Activated CD4-positive, alpha-beta T cell treated with anti-CD3 and anti-CD28 coated beads for 36 hours (primary cell): ENCODE results near the gene NCAM2. TPM values are rescaled to one million over a fixed set of nuclear protein-coding genes. Genes with fewer than 3 reads are reported as not detected.
A peak's percentile ranks its signal among the peaks of the same experiment; 100 is the strongest.

ENCODE experiments used
- ATAC-seq: fragments of 200-7000 bp; cut with Tn5 transposase; one replicate; pipeline ENCODE4 v1.10.0; 2021; ENCODE audit warnings: mild to moderate bottlenecking, moderate library complexity
- CTCF ChIA-PET: fragments of 350-600 bp; sonication (Branson Sonifier 250); formaldehyde crosslinking; loops from one replicate; lab custom pipeline; 2021; ENCODE audit warnings: antibody characterized with exemption; lab: Charles Lee
- POLR2A ChIA-PET: fragments of 350-600 bp; sonication (Branson Sonifier 250); formaldehyde crosslinking; loops from one replicate; lab custom pipeline; 2021; ENCODE audit warnings: antibody characterized with exemption, inconsistent platforms; lab: Charles Lee
- DNase-seq: peaks from one replicate; pipeline ENCODE4 v3.0.0-alpha.2; 2020
- H3K27ac Mint-ChIP-seq: one replicate; pipeline ENCODE4 v1.8.0; 2021; ENCODE audit warnings: mixed read lengths
- H3K27me3 Mint-ChIP-seq: one replicate; pipeline ENCODE4 v1.8.0; 2021; ENCODE audit warnings: mixed read lengths
- H3K36me3 Mint-ChIP-seq: one replicate; pipeline ENCODE4 v1.8.0; 2021; ENCODE audit warnings: low read depth, mixed read lengths
- H3K4me1 Mint-ChIP-seq: one replicate; pipeline ENCODE4 v1.8.0; 2021; ENCODE audit warnings: mixed read lengths
- H3K4me3 Mint-ChIP-seq: one replicate; pipeline ENCODE4 v1.8.0; 2021; ENCODE audit warnings: mild to moderate bottlenecking, moderate library complexity, mixed read lengths
- H3K9me3 Mint-ChIP-seq: one replicate; pipeline ENCODE4 v1.8.0; 2021; ENCODE audit warnings: low read depth, mixed read lengths
- intact Hi-C, 2 experiments: fragments of 100-400 bp; cut with DNase I in 1 of 2; cut with micrococcal nuclease in 1 of 2; formaldehyde crosslinking; loops; one replicate each; pipeline versions ENCODE4 v1.14.2 to v1.15.1; 2022 to 2024; cut with DNase I, micrococcal nuclease
- total RNA-seq, 2 experiments: library from RNA; stranded (reverse); gene quantifications; one replicate each; pipeline ENCODE4 v1.2.3, GENCODE V29; 2021

Gene NCAM2
- total RNA-seq, 2 experiments from 2014 or later = not detected

- CTCF ChIA-PET = interaction anchor here (0.9 to 2.3 kb wide), 3 partner anchors 15 to 922 kb away, joined by 3 to 8 read pairs (median 4); no protein-coding TSS in a partner anchor
- POLR2A ChIA-PET = no interaction called here
- ATAC-seq (no peak), DNase-seq (peak; percentile 64)
- Mint-ChIP-seq H3K4me1 (peaks cover 14% of the 10 kb centered on the region), H3K27ac (no peak overlapping the region), H3K9me3 (no peaks in the 10 kb centered on the region), H3K27me3 (peaks cover 22% of the 10 kb centered on the region), H3K4me3 (no peak overlapping the region), H3K36me3 (no peaks in the 10 kb centered on the region)
- intact Hi-C loops = loop anchor here (2.0 to 5.0 kb wide), 4 partner anchors 103 to 1793 kb away; no protein-coding TSS in a partner anchor
Observed at GRCh38 chr21:20999659-21000058, 1.4 kb downstream of the NCAM2 start.

GRCh38 chr21:21000591-21001175 lies 2.5 kb downstream of the NCAM2 start:
- no peak overlapping the region for H3K4me3 Mint-ChIP-seq
- H3K4me1 Mint-ChIP-seq = peaks cover 14% of the 10 kb centered on the region
- peaks cover 22% of the 10 kb centered on the region for H3K27me3 Mint-ChIP-seq
- H3K27ac Mint-ChIP-seq = no peak overlapping the region
- POLR2A ChIA-PET = interaction anchor here (0.5 kb wide), 1 partner anchor 921 kb away, joined by 3 read pairs; no protein-coding TSS in a partner anchor
- intact Hi-C loops = loop anchor here (5.0 kb wide), 2 partner anchors 162 to 1792 kb away; no protein-coding TSS in a partner anchor
- no peaks in the 10 kb centered on the region for H3K36me3 Mint-ChIP-seq
- CTCF ChIA-PET = interaction anchor here (0.7 to 2.3 kb wide), 4 partner anchors 11 to 921 kb away, joined by 3 to 8 read pairs (median 4); no protein-coding TSS in a partner anchor
- no peaks in the 10 kb centered on the region for H3K9me3 Mint-ChIP-seq
- no peak for DNase-seq
- no peak for ATAC-seq

GRCh38 chr21:21001591-21002100 lies 3.4 kb downstream of the NCAM2 start:
- Mint-ChIP-seq H3K36me3 (no peaks in the 10 kb centered on the region), H3K4me1 (peaks cover 14% of the 10 kb centered on the region), H3K27me3 (peaks cover 22% of the 10 kb centered on the region), H3K4me3 (no peak overlapping the region), H3K27ac (no peak overlapping the region), H3K9me3 (no peaks in the 10 kb centered on the region)
- CTCF ChIA-PET = interaction anchor here (0.7 kb wide), 2 partner anchors 10 to 1261 kb away, joined by 3 read pairs; no protein-coding TSS in a partner anchor
- POLR2A ChIA-PET = no interaction called here
- ATAC-seq = no peak
- intact Hi-C loops = loop anchor here (5.0 kb wide), 2 partner anchors 161 to 1791 kb away; no protein-coding TSS in a partner anchor
- DNase-seq = no peak

GRCh38 chr21:21002153-21002552 lies 3.9 kb downstream of the NCAM2 start:
- Mint-ChIP-seq H3K4me3 (no peak overlapping the region), H3K4me1 (peaks cover 10% of the 10 kb centered on the region), H3K27me3 (peaks cover 20% of the 10 kb centered on the region), H3K9me3 (no peaks in the 10 kb centered on the region), H3K27ac (no peak overlapping the region), H3K36me3 (no peaks in the 10 kb centered on the region)
- DNase-seq = no peak
- intact Hi-C loops = loop anchor here (5.0 kb wide), 2 partner anchors 160 to 1790 kb away; no protein-coding TSS in a partner anchor
- ChIA-PET CTCF (interaction anchor here (0.7 kb wide), 2 partner anchors 33 to 1262 kb away, joined by 3 read pairs; no protein-coding TSS in a partner anchor), POLR2A (no interaction called here)
- ATAC-seq = no peak

GRCh38 chr21:21003701-21004100 lies 5.5 kb downstream of the NCAM2 start:
- Mint-ChIP-seq H3K4me3 (no peak overlapping the region), H3K27me3 (peaks cover 13% of the 10 kb centered on the region), H3K36me3 (no peaks in the 10 kb centered on the region), H3K4me1 (peaks cover 3% of the 10 kb centered on the region), H3K27ac (no peak overlapping the region), H3K9me3 (no peaks in the 10 kb centered on the region)
- ChIA-PET CTCF (no interaction called here), POLR2A (no interaction called here)
- ATAC-seq (no peak), DNase-seq (peak; percentile 6)
- intact Hi-C loops = loop anchor here (5.0 kb wide), 2 partner anchors 159 to 1789 kb away; no protein-coding TSS in a partner anchor

- POLR2A ChIA-PET = no interaction called here
- H3K27ac Mint-ChIP-seq = no peak overlapping the region
- DNase-seq (no peak), ATAC-seq (no peak)
- no peaks in the 10 kb centered on the region for H3K9me3 Mint-ChIP-seq
- intact Hi-C loops = no loop called here
- H3K36me3 Mint-ChIP-seq = no peaks in the 10 kb centered on the region
- CTCF ChIA-PET = no interaction called here
- H3K27me3 Mint-ChIP-seq = no peaks in the 10 kb centered on the region
- no peak overlapping the region for H3K4me3 Mint-ChIP-seq
- no peaks in the 10 kb centered on the region for H3K4me1 Mint-ChIP-seq
Observed at GRCh38 chr21:21007606-21008005, 9.4 kb downstream of the NCAM2 start.

- ATAC-seq = no peak
Observed at GRCh38 chr21:21010228-21010627, 12.0 kb downstream of the NCAM2 start.

GRCh38 chr21:21010698-21011097 lies 12.5 kb downstream of the NCAM2 start:
- DNase-seq (no peak), ATAC-seq (no peak)
- intact Hi-C loops = no loop called here
- H3K36me3 Mint-ChIP-seq = no peaks in the 10 kb centered on the region
- H3K27ac Mint-ChIP-seq = no peak overlapping the region
- POLR2A ChIA-PET = no interaction called here
- no peaks in the 10 kb centered on the region for H3K9me3 Mint-ChIP-seq
- H3K27me3 Mint-ChIP-seq = no peaks in the 10 kb centered on the region
- H3K4me3 Mint-ChIP-seq = no peak overlapping the region
- CTCF ChIA-PET = interaction anchor here (1.0 kb wide), 1 partner anchor 37 kb away, joined by 3 read pairs; no protein-coding TSS in a partner anchor
- H3K4me1 Mint-ChIP-seq = no peaks in the 10 kb centered on the region

More at GRCh38 chr21:21010228-21010627, 12.0 kb downstream of the NCAM2 start:
- no peaks in the 10 kb centered on the region for H3K36me3 Mint-ChIP-seq
- ChIA-PET POLR2A (no interaction called here), CTCF (interaction anchor here (1.0 kb wide), 1 partner anchor 37 kb away, joined by 3 read pairs; no protein-coding TSS in a partner anchor)
- no peaks in the 10 kb centered on the region for H3K9me3 Mint-ChIP-seq
- no peak overlapping the region for H3K27ac Mint-ChIP-seq
- intact Hi-C loops = no loop called here
- H3K4me1 Mint-ChIP-seq = no peaks in the 10 kb centered on the region
- no peak overlapping the region for H3K4me3 Mint-ChIP-seq
- H3K27me3 Mint-ChIP-seq = no peaks in the 10 kb centered on the region
- DNase-seq = no peak

- POLR2A ChIA-PET = no interaction called here
- Mint-ChIP-seq H3K27me3 (no peaks in the 10 kb centered on the region), H3K27ac (no peak overlapping the region), H3K9me3 (no peaks in the 10 kb centered on the region), H3K36me3 (no peaks in the 10 kb centered on the region), H3K4me3 (no peak overlapping the region), H3K4me1 (no peaks in the 10 kb centered on the region)
- CTCF ChIA-PET = no interaction called here
- intact Hi-C loops = no loop called here
- no peak for ATAC-seq
- no peak for DNase-seq
Observed at GRCh38 chr21:21018821-21019220, 20.6 kb downstream of the NCAM2 start.

GRCh38 chr21:21019681-21020080 lies 21.5 kb downstream of the NCAM2 start:
- no peaks in the 10 kb centered on the region for H3K4me1 Mint-ChIP-seq

GRCh38 chr21:21025742-21026141 lies 27.5 kb downstream of the NCAM2 start:
- CTCF ChIA-PET = interaction anchor here (0.6 kb wide), 1 partner anchor 30 kb away, joined by 3 read pairs; no protein-coding TSS in a partner anchor
- intact Hi-C loops = no loop called here
- Mint-ChIP-seq H3K4me1 (no peaks in the 10 kb centered on the region), H3K27me3 (no peaks in the 10 kb centered on the region), H3K36me3 (no peaks in the 10 kb centered on the region), H3K27ac (no peak overlapping the region), H3K9me3 (no peaks in the 10 kb centered on the region), H3K4me3 (no peak overlapping the region)
- POLR2A ChIA-PET = no interaction called here
- ATAC-seq (no peak), DNase-seq (no peak)

More at GRCh38 chr21:21019681-21020080, 21.5 kb downstream of the NCAM2 start:
- no peak overlapping the region for H3K4me3 Mint-ChIP-seq
- no peaks in the 10 kb centered on the region for H3K9me3 Mint-ChIP-seq
- POLR2A ChIA-PET = no interaction called here
- no peaks in the 10 kb centered on the region for H3K36me3 Mint-ChIP-seq
- ATAC-seq (no peak), DNase-seq (no peak)
- H3K27ac Mint-ChIP-seq = no peak overlapping the region
- no peaks in the 10 kb centered on the region for H3K27me3 Mint-ChIP-seq
- intact Hi-C loops = no loop called here
- CTCF ChIA-PET = no interaction called here
